GM21526 (cell line): ENCODE measurements around the gene MALRD1.
"Not testable (repeated sequence)": the region's sequence is repeated elsewhere in the genome, so short reads cannot be mapped to it uniquely, and the experiment has no call there.

Source experiments
- ATAC-seq: cut with Tn5 transposase; IDR thresholded peaks from one replicate; pipeline ENCODE4 v1.9.1; 2021; ENCODE audit warnings: moderate library complexity; ENCODE audit not compliant: unreplicated experiment, low FRiP score

Gene MALRD1

DNA sequence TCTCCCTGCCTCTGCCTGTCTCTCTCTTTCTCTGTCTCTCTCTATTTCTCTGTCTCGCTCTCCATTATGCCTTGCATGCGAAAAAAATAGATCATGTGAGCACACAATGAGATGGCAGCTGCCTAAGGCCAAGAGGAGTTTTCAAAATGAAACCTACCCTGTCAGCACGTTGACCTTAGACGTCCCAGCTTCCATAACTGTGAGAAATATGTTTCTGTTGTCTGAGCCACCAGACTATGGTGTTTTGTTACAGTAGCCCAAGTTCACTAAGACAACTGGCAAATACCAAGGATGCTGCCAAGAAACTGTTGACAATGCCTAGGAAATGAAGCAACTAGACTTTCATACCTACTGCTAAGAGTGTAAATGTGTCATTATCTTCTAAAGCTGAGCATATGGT, 697.1 kb downstream of the MALRD1 start:
- ATAC-seq = no peak

DNA sequence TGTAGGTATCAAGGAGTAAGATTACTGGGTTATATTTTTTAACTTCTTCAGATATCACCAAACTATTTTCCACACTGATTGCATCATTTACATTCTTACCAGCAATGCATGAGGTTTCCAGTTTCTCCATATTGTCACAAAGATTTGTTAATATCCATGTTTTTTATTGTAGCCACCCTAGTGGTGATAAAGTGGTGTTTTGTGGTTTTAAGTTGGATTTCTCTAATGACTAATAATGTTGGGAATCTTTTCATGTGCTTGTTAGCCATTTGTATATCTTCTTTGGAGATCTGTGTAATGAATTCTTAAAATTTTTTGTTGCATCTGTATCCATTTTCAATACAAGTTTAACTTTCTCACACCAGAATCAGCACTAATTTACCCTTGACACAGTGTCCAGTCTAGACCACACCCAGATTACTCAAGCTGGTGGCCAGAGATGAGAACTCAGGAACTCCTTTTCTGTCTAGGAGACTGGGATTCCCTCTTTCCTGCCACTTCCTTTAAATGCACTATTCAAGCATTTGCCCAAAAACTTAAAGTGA, 700.7 kb downstream of the MALRD1 start:
- no peak for ATAC-seq

DNA sequence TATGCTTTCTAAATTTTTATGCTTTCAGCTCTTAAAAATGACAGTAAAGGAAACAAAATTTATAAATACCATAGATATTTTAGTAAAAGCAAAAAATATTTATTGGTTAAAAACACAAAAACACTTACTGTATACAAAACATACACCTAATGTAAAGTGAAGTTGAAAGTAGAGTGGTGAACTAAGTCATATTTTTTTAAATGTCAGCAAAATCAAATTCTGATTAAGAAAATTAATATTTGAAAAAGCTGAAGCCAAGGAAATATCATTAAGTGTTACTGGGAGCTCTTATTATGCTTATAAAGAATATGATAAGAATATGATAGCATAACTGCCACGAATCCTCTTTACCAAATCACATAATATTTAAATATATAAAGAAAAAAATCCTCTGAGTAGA, 702.4 kb downstream of the MALRD1 start:
- no peak for ATAC-seq

DNA sequence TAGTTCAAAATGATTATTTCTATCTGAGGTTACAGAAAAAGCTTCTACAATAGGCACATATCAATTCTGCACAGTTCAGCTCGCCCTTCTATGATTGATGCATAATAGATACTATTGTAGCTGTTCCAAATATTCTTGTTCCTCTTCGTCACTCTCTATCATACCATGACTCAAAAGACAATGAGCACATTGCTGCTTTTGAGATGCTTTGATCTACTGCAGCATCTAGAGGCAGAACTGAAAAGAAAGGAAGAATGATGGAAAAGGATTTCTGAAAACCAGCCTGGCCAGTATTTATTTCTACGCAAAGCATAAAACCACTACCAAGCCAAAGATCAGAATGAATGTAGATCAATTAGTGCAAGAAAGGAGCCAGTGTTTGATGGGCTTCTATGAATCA, 708.3 kb downstream of the MALRD1 start:
- no peak for ATAC-seq

DNA sequence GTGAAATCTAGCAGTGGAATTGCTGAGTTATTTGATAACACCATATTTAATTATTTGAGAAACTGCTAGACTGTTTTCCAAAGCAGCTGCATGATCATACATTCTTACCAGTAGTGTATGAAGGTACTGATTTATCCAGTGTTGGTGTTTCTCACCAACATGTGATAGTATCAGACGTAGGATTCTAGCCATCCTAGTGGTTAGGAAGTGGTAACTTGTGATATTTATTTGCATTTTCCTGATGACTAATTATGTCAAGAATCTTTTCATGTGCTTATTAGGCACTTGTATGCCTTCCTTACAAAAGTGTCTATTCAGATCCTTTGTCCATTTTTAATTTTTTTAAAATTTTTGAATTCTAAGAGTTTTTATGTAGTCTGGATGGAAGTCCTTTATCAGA, 713.4 kb downstream of the MALRD1 start:
- ATAC-seq = no peak

DNA sequence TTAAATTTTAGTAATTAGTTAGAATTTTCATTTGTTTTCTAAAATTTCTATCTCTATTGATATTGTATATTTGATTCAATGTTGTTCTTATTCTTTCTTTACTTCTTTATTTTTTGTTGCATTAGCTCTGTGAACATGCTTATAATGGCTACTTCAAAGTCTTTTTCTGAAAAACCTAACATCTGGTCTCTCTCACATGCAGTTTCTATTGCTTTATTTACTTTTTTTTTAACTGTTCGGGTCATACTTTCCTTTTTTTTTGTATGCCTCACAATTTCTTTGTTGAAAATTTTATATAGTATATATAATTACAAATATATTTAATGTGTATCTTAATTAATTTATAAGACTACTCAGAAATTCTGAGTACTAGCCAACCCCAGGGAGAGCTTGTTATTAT, 715.5 kb downstream of the MALRD1 start:
- no peak for ATAC-seq

DNA sequence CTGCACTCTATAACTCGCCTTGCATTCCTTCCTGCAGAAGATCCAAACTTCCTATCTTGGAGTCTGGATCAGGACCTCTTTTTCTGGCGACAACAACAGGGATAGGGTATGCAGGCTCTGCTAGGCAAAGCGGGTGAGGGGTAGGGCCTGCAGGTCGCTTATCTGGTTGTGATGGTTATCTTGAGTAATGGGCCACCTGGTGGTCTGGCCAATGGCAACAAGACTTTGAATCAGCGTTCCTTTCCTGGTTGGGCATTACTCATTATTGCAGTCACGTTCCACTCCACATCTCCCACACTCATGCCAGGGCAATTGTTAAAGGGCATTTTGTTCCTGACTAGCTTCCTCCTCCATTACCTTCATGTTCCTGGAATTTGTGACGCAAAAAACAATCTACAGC, 719.3 kb downstream of the MALRD1 start:
- ATAC-seq = no peak

DNA sequence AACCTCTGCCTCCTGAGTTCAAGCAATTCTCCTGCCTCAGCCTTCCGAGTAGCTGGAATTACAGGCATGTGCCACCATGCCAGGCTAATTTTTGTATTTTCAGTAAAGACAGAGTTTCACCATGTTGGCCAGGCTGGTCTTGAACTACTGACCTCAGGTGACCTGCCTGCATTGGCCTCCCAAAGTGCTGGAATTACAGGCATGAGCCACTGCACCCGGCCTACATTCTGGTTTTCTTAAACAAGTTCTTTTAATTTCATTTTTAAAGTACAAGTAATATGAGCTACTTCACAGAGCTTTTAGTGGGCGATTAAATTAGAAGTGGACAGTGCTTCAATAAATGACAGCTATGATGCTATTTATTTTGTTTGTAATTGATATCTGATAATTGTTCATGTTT, 721.2 kb downstream of the MALRD1 start:
- not testable (repeated sequence) for ATAC-seq

DNA sequence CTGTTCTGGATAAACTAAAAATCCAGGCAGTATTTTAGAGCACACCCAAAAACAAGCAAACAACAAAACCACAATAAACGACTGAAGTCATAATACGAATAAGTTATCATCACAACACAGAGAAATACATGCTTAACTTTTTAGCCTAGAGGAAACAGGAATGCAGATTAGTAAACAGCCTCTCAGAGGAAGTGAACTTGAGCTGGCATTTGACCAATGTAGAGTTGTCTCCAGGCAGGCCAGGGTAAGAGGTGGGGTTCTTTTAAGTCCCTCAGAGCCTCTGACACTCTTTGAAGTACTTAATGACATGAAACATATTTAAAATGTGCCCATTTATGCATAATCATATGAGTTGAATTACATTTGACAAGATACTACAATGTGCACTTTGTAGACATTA, 724.4 kb downstream of the MALRD1 start:
- ATAC-seq = no peak

DNA sequence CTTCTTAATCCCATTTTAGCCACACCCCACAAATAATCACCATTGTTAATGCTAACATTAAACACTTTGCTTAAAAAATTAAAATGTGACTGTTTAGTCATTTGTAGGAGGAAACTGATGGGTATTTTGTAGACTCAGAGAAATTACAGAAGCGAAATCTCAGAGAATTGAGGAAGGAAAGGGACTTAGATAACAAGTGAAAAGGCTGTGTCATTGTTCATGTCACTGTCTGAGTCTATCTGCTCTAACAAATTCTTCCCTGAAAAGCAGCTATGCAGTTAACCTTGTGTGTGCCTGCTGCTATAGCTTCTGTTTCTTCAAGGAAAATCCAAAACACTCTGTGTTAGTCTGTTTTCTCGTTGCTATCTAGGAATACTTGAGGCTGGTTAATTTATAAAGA, 726.7 kb downstream of the MALRD1 start:
- ATAC-seq = no peak

DNA sequence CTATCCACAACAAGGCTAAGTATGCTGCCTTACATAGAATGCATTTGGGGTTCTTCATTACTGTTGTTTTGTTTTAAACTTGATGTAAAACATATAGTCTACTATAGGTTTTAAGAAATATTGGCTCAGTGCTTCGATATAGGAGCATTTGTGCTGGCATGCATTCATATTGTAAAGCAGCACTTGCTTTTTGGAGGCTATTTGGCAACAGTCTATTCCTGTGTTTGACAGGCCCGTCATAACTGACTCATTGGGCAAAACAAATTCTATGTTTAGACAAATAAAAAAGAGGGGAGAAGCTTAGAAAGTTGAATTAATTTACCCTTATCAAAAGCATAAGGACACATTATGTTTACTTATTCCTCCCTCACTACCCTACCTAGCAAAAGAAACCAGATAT, 729.2 kb downstream of the MALRD1 start:
- no peak for ATAC-seq

DNA sequence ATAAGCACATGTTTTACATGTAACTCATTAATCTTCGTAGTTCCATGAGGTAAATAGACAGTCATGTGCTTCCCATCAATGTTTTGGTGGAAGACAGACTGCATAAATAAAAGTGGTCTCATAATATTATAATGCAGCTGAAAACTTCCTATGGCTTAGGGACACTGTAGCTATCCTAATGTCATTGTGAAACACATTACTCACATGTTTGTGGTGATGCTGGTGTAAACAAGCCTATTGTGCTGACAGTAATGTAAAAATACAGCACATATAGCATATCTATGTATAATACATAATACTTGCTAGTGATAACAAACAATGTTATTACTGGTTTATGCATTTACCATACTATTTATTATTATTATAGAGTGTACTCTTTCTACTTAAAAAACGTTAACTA, 730.4 kb downstream of the MALRD1 start:
- no peak for ATAC-seq

DNA sequence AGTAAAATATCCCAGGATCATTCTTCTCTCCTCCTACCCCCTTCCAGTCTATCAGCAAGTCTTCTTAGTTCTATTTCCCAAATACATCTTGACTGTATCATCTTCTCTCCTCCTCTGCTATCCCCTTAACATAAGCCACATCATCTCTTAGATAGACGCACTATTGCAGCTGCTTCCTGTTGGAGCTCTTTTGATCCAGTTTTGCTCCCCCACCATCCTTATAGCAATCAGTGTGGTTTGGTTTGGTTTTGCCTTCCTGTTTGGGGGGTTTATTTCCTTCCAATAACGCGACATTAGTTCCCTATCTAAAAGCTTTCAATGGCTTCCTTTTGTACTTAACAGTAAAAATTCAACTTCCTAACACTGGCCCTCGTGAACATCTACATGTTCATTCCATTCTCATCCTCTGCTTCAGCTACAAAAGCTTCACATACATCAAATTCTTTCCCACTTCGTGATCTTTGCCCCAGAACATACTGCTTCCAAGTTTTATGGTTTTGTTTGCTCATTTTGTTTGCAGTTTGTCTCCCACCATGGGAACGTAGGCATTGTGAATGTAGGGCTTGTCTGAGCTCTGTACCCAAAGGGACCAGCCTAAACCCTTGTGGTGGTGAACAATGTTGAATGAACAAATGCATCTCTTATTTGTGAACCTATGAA, 734.0 kb downstream of the MALRD1 start:
- ATAC-seq = no peak

DNA sequence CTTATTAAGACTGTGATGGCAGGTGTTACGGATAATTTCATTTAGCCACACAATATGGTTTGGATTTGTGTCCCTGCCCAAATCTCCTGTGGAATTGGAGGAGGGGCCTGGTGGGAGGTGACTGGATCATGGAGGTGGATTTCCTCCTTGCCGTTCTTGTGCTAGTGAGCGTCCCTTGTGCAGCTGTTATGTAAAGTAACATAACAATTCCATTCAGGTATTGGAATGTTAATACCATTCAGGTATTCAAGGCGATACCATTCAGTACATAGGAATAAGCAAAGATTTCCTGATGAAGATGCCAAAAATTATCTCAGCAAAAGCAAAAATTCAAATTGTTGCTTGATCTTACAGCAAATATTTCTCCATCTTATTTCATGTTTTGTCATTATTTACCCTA, 735.1 kb downstream of the MALRD1 start:
- ATAC-seq = no peak
